K562 (cell line): Measurements from ENCODE around the gene PRXL2A. TPM values are rescaled to one million over a fixed set of nuclear protein-coding genes. Genes with fewer than 3 reads are reported as not detected.
A peak's percentile ranks its signal among the peaks of the same experiment; 100 is the strongest.

Experiments used
- ATAC-seq: fragments of 200-7000 bp; cut with Tn5 transposase; 3 replicates; pipeline ENCODE4 v1.9.1; 2020; ENCODE audit warnings: moderate library complexity
- BruUV-seq: library from RNA; stranded (reverse); fragments of 400-500 nt; replicated peaks from 2 replicates; lab custom pipeline; 2021; lab: Mats Ljungman, UMichigan
- CTCF ChIA-PET: fragments of 300-600 bp; formaldehyde crosslinking; extraction: SDS; loops from one replicate; lab custom pipeline; 2021; ENCODE audit warnings: low intra/inter-chr PET ratio; lab: Yijun Ruan, JAX
- POLR2A ChIA-PET: fragments of 300-600, 350-650 bp; sonication (Branson Sonifier 250); formaldehyde crosslinking; extraction: SDS; loops from one replicate; lab custom pipeline; 2021; ENCODE audit warnings: antibody characterized with exemption, inconsistent platforms; lab: Yijun Ruan, JAX
- DNase-seq, 4 experiments: peaks; one replicate each; pipeline versions ENCODE4 v3.0.0 to v3.0.0-alpha.2; 2011 to 2018; ENCODE audit warnings: low spot score in 3 of 4, mixed read lengths in 3 of 4; ENCODE audit errors: extremely low read depth in 1 of 4
- FAIRE-seq: peaks from 2 replicates; lab custom pipeline; 2011; peaks lifted over from hg19 to GRCh38; lab: Jason Lieb, UNC
- H2AFZ ChIP-seq: 2 replicates; pipeline ENCODE4 v1.6.0; 2011; ENCODE audit warnings: low read depth, low read length, control low read depth, inconsistent platforms
- H3K27ac ChIP-seq: fragments of 200-600 bp; 3 replicates; pipeline ENCODE4 v1.8.0; 2011; ENCODE audit warnings: low read depth, mild to moderate bottlenecking, control low read depth, inconsistent platforms, low read length, moderate library complexity, mixed read lengths; ENCODE audit errors: extremely low read depth
- H3K27me3 ChIP-seq, 2 experiments: fragments of 300-600 bp in 1 of 2; 2 replicates in 1 of 2; 3 replicates in 1 of 2; pipeline versions ENCODE4 v1.6.0 to v1.8.0; 2011; ENCODE audit warnings: inconsistent platforms in 2 of 2, low read length in 2 of 2, mild to moderate bottlenecking in 1 of 2, mixed read lengths in 1 of 2, moderate library complexity in 1 of 2; ENCODE audit not compliant: control insufficient read depth in 2 of 2, insufficient read depth in 2 of 2
- H3K36me3 ChIP-seq: fragments of 300-600 bp; 3 replicates; pipeline ENCODE4 v1.8.0; 2011; ENCODE audit warnings: mild to moderate bottlenecking, low read length, inconsistent platforms; ENCODE audit not compliant: control insufficient read depth, insufficient read depth
- H3K4me1 ChIP-seq, 2 experiments: fragments of 200-600 bp in 1 of 2; replicated peaks in 1 of 2; 2 replicates in 1 of 2; 3 replicates in 1 of 2; pipeline versions ENCODE4 v1.5.1 to v1.8.0; 2011; ENCODE audit warnings: inconsistent platforms in 2 of 2, low read length in 2 of 2, mild to moderate bottlenecking in 1 of 2, mixed read lengths in 1 of 2, moderate library complexity in 1 of 2; ENCODE audit not compliant: control insufficient read depth in 2 of 2, insufficient read depth in 2 of 2
- H3K4me2 ChIP-seq: 2 replicates; pipeline ENCODE4 v1.6.1; 2011; ENCODE audit warnings: low read length, control low read depth, inconsistent platforms, mixed read lengths; ENCODE audit not compliant: insufficient read depth
- H3K4me3 ChIP-seq: fragments of 200-600 bp; sonication (generic), shearing (Covaris generic); 2 replicates; pipeline ENCODE4 v1.5.1; 2016; ENCODE audit warnings: control low read depth, inconsistent platforms
- H3K79me2 ChIP-seq: fragments of 200-600 bp; 3 replicates; pipeline ENCODE4 v1.8.0; 2011; ENCODE audit warnings: low read length, inconsistent platforms; ENCODE audit not compliant: control insufficient read depth, insufficient read depth
- H3K9ac ChIP-seq, 2 experiments: 2 replicates each; pipeline versions ENCODE4 v1.6.0 to v1.6.1; 2011; ENCODE audit warnings: low read depth in 2 of 2, low read length in 2 of 2, control low read depth in 1 of 2, inconsistent platforms in 1 of 2, mild to moderate bottlenecking in 1 of 2, mixed read lengths in 1 of 2; ENCODE audit not compliant: insufficient read depth in 1 of 2
- H3K9me1 ChIP-seq: one replicate; pipeline ENCODE4 v1.6.0; 2011; ENCODE audit warnings: inconsistent platforms, mild to moderate bottlenecking, low read length, moderate library complexity; ENCODE audit not compliant: control insufficient read depth, insufficient read depth
- H3K9me3 ChIP-seq: replicated peaks from 2 replicates; pipeline ENCODE4 v1.5.1; 2011; ENCODE audit warnings: low read depth, low read length, inconsistent platforms; ENCODE audit not compliant: control insufficient read depth, insufficient read depth
- H4K20me1 ChIP-seq: replicated peaks from 2 replicates; pipeline ENCODE4 v1.6.1; 2011; ENCODE audit warnings: low read length, inconsistent platforms, mixed read lengths; ENCODE audit not compliant: control insufficient read depth, insufficient read depth
- PHF8 ChIP-seq: fragments of 200-600 bp; sonication (generic); IDR thresholded peaks from 2 replicates; pipeline ENCODE4 v1.6.1; 2012; ENCODE audit warnings: mixed run types, mild to moderate bottlenecking, inconsistent platforms, low read length, moderate library complexity, borderline replicate concordance
- RAD51 ChIP-seq: fragments of 450-650 bp; IDR thresholded peaks from 2 replicates; pipeline ENCODE4 v1.7.1; 2016; ENCODE audit warnings: low read depth, mild to moderate bottlenecking, borderline replicate concordance
- SNAPC5 ChIP-seq: fragments of 250-450 bp; sonication (Bioruptor Pico); IDR thresholded peaks from 2 replicates; pipeline ENCODE4 v1.8.0; 2021; ENCODE audit warnings: moderate library complexity, mild to moderate bottlenecking, inconsistent platforms
- TFE3 ChIP-seq: fragments of 450-650 bp; formaldehyde crosslinking; IDR thresholded peaks from 2 replicates; pipeline ENCODE4 v1.4.0; 2020; ENCODE audit warnings: mild to moderate bottlenecking, mixed read lengths
- USF2 ChIP-seq: sonication (generic); formaldehyde crosslinking; IDR thresholded peaks from 2 replicates; pipeline ENCODE4 v1.5.0; 2020; ENCODE audit warnings: missing genetic modification reagents
- WGBS: fragments of 100-300 bp; shearing (Covaris generic); methylation state at CpG from one replicate; pipeline ENCODE4 v1.1.6; 2016; ENCODE audit warnings: low coverage, mixed read lengths; ENCODE audit not compliant: insufficient coverage; ENCODE audit errors: missing lambda C conversion rate; 5-methylcytosine and 5-hydroxymethylcytosine counted together
- in situ Hi-C: fragments of 300-500 bp; cut with MboI; formaldehyde crosslinking; loops from 4 replicates; pipeline ENCODE4 v1.15.0; 2018; ENCODE audit warnings: inconsistent platforms, mixed read lengths
- intact Hi-C: fragments of 100-400 bp; cut with micrococcal nuclease; formaldehyde crosslinking; loops from 2 replicates; pipeline ENCODE4 v1.14.2; 2022
- polyA plus RNA-seq, 8 experiments: library from polyadenylated mRNA; depleted of rRNA in 4 of 8; stranded (reverse) in 5 of 8; unstranded in 3 of 8; fragments of >200 nt; fragmentation: Nextera tagmentation in 2 of 8; fragmentation: Illumina TruSeq in 1 of 8; extraction: Ambion mirVana in 2 of 8; extraction: Trizol in 1 of 8; gene quantifications; 2 replicates each; pipeline versions ENCODE4 v1.2.1 to v1.2.3, GENCODE V29; 2011 to 2014; ENCODE audit warnings: inconsistent platforms in 1 of 8, missing spikeins in 1 of 8
- total RNA-seq, 7 experiments: library from RNA; depleted of rRNA in 6 of 7; stranded (reverse); fragments of >200 nt in 6 of 7; fragmentation: Illumina TruSeq in 2 of 7; extraction: Trizol in 2 of 7; gene quantifications; 2 replicates each; pipeline versions ENCODE4 v1.2.1 to v1.2.3, GENCODE V29; 2011 to 2021; ENCODE audit warnings: low replicate concordance in 1 of 7
- TF ChIP-seq, protein P1 (sequence below): IDR thresholded peaks from 2 replicates; pipeline ENCODE4 v1.6.1; 2016; ENCODE audit warnings: missing genetic modification characterization, missing compliant biosample characterization

PRXL2A gene
- total and polyA plus RNA-seq, 9 of the 15 experiments (the other 6 are each of a cell fraction or from before 2014, with no cell fraction given), result 0.14 to 1.2 (median 0.75) TPM

DNA sequence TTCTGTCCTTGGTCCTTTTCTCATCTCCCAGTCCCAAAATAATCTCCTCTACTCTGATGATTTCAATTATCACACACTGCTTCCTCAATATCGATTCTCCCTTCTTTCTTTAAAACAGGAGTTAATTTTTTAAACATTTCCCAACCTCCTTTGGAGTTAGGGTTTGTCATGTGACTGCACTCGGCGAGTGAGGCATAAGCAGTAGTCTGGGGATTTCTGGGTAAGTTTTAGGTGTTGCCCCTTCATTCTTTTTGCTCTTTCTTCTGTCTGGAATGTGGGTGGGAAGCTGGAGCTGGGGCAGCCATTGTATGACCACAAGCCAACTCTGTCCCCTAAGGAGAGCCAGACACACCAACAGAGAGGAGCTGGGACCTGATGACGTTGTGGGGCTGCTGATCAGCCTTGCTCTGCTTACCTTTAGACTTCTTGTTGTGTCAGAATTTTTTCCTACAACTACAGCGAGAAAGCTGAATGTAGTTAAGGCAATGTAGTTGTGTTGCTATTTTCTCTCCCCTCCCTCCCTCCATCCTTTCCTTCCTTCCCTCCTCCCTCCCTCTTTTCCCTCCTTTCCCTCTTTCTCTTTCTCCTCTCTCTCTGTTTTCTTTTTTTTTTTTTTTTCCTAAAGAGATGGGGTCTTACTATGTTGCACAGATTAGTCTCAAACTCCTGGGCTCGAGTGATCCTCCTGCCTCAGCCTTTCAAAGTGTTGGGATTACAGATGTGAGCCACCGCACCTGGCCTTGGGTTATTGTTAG, 39.3 kb downstream of the PRXL2A start:
- Histone ChIP-seq H2AFZ (peak overlapping the region; percentile 41), H4K20me1 (no peaks in the 10 kb centered on the region), H3K27me3 (no peaks in the 10 kb centered on the region), H3K4me1 (peaks cover 21 to 22% of the 10 kb centered on the region in 2 experiments), H3K27ac (no peak overlapping the region), H3K9ac (no peak overlapping the region), H3K9me1 (no peaks in the 10 kb centered on the region), H3K4me3 (no peak overlapping the region), H3K4me2 (no peak overlapping the region), H3K36me3 (no peaks in the 10 kb centered on the region), H3K9me3 (no peaks in the 10 kb centered on the region), H3K79me2 (no peaks in the 10 kb centered on the region)
- TF ChIP-seq TFE3 (CRISPR knock-in tag) (peak; percentile 60), USF2 (CRISPR knock-in tag) (peak; percentile 41; the same call in 1 of the 2 replicates), RAD51 (peak; percentile 27; the same call in 1 of the 2 replicates), PHF8 (no peak), SNAPC5 (CRISPR knock-in tag) (no peak)
- TF ChIP-seq, protein P1, sequence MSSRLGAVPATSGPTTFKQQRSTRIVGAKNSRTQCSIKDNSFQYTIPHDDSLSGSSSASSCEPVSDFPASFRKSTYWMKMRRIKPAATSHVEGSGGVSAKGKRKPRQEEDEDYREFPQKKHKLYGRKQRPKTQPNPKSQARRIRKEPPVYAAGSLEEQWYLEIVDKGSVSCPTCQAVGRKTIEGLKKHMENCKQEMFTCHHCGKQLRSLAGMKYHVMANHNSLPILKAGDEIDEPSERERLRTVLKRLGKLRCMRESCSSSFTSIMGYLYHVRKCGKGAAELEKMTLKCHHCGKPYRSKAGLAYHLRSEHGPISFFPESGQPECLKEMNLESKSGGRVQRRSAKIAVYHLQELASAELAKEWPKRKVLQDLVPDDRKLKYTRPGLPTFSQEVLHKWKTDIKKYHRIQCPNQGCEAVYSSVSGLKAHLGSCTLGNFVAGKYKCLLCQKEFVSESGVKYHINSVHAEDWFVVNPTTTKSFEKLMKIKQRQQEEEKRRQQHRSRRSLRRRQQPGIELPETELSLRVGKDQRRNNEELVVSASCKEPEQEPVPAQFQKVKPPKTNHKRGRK, result peak; percentile 60
- FAIRE-seq (no peak), ATAC-seq (no peak), DNase-seq (no peak)
- in situ Hi-C loops (loop anchor here (5.0 kb wide), 1 partner anchor 60 kb away; no protein-coding TSS in a partner anchor), intact Hi-C loops (no loop called here)
- CTCF ChIA-PET, result interaction anchor here (6.0 kb wide), 1 partner anchor 58 kb away, joined by 79 read pairs; no protein-coding TSS in a partner anchor
- POLR2A ChIA-PET, result interaction anchor here (1.1 kb wide), 1 partner anchor 9 kb away, joined by 3 read pairs; no protein-coding TSS in a partner anchor
- no TSS peak for BruUV-seq
- WGBS, result 43% methylated on average over 7 of the region's 7 CpGs
